Measurements from ENCODE around the gene TRIM6.
"Not testable (repeated sequence)": the region's sequence is repeated elsewhere in the genome, so short reads cannot be mapped to it uniquely, and the experiment has no call there.

Gene TRIM6

DNA sequence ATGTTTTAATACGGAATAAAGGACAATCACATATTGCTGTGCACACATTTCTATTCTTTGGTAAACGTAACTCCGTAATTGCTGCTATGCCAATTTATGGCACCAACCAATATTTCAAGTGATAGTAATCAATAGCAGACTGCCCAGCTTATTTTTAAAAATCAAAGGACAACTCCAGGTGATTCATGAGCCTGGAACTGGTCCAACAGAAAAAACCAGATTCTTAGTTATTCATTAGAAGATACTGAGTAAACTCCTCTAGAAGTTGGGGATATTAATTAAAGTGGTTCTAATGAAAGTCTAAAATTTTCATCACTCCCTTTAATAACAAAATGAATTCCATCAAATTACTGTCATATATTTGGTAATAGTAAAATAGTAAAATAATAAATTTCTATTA, 38.7 kb upstream of the TRIM6 start:
- no peak for DNase-seq (ENCODE audit: low spot score)
- no peak overlapping the region for H3K4me3 ChIP-seq
- TF ChIP-seq, protein P1, sequence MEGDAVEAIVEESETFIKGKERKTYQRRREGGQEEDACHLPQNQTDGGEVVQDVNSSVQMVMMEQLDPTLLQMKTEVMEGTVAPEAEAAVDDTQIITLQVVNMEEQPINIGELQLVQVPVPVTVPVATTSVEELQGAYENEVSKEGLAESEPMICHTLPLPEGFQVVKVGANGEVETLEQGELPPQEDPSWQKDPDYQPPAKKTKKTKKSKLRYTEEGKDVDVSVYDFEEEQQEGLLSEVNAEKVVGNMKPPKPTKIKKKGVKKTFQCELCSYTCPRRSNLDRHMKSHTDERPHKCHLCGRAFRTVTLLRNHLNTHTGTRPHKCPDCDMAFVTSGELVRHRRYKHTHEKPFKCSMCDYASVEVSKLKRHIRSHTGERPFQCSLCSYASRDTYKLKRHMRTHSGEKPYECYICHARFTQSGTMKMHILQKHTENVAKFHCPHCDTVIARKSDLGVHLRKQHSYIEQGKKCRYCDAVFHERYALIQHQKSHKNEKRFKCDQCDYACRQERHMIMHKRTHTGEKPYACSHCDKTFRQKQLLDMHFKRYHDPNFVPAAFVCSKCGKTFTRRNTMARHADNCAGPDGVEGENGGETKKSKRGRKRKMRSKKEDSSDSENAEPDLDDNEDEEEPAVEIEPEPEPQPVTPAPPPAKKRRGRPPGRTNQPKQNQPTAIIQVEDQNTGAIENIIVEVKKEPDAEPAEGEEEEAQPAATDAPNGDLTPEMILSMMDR (IDR thresholded peaks at IDR 0.05): no peak
- H3K27ac ChIP-seq: no peak overlapping the region

DNA sequence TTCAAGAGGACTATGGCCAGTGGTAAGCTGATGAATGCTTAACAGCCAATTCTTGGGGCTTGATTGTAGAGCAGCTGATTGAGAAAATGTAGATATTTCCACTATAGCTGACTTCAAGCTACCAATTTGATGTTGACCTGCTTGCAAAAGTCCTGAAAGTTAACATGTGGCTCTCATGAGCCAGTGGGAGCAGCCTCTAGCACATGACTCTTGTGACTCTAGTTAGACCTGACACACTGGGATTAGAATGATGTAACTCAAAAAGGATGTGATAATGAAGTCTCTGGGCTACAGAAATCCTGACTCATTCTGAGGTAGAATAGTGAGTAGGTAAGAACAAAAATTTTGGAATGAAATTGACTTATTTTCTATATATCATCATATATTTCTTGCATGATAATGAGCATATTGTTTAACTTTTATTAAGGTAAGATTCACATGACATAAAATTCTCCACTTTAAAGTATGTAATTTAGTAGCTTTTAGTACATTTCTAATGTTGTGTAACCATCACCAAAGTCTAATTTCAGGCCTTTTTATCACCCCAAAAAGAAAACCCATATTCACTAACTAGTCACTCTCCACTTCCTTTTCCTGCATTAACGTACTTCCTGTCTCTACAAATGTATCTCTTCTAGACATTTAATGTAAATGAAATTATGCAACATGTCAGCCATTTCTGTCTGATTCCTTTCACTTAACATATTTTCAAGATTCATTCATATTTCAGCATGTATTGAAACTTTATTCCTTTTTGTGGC, 32.0 kb upstream of the TRIM6 start:
- no peak overlapping the region for H3K4me3 ChIP-seq
- DNase-seq (ENCODE audit: low spot score): no peak
- TF ChIP-seq, protein P1 (IDR thresholded peaks at IDR 0.05): no peak
- H3K27ac ChIP-seq: no peak overlapping the region

DNA sequence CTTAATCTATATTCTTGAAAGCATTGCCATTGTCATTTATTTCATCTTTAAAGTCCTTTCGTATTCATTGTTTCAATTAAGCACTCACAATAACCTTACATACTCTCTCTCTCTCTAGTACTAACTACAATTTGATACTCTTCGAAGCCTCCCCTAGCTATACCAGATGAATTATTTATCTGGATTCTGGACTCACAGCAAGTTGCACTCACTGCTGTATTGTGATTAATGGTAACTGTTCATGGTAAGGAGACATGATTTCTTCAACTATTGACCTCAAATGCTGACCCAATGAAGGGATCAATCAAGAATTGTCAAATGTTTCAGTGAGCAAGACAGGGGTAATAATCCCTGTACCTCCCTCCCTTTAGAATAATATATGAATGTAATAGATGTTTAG, 21.8 kb upstream of the TRIM6 start:
- Histone ChIP-seq H3K4me3 (no peak overlapping the region), H3K27ac (no peak overlapping the region)
- no peak for DNase-seq (ENCODE audit: low spot score)
- TF ChIP-seq, protein P1 (IDR thresholded peaks at IDR 0.05): no peak

DNA sequence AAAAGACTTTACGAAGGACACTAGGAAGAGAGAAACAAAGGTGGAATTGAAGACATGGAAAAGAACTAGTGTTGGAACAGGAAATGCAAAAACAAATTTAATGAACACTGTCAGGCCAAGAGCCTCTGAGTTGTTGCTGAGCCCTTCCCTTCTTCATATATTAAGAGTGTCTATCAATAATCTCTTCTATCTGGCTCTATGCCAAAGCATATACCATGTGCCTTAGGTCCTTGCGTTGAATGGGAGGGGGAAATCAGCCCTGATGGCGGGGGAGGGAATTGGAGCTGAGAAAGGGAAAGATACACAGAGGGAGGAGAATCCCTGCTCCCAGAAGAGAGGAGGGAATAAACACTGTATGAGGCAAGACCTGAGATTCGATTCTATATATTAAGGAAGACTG, 21.3 kb upstream of the TRIM6 start:
- TF ChIP-seq, protein P1 (IDR thresholded peaks at IDR 0.05): no peak
- Histone ChIP-seq H3K4me3 (no peak overlapping the region), H3K27ac (no peak overlapping the region)
- no peak for DNase-seq (ENCODE audit: low spot score)

DNA sequence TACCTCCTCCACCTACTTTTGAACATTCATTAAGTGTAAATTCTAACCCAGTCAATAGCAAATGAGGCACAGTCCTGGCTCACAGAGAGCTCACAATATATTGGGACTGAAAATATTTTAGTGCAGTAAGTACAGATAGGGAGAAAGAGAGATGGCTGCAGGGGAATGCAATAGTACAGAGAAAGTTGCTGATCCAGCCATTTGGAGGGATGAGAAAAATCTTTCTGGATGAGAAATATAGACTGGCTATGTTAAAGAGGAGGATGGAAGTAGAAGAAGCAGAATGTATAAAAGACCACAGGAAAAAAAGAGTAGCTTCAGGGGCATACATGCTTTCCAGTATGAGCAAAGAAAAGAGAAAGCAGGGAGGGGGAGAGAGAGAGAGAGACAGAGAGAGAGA, 19.3 kb upstream of the TRIM6 start:
- DNase-seq (ENCODE audit: low spot score): no peak
- TF ChIP-seq, protein P1 (IDR thresholded peaks at IDR 0.05): no peak

DNA sequence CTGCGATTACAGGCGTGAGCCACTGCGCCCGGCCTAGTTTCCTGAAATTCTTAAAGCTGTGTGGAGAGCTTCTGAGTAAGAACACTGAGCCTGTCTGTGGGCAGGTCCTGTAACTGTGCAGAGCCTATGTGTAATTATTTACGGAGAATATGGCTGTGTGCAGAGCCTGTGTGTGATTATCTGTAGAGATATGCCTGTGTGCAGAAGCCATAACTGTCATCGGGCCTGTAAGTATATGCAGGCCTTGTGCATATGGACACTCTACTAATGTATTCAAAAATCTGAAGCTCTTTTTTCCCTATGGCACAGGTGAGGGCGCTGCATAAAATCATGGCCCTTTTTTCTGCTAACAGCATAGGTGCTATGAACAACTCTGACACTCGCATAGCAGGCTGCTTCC, 15.9 kb upstream of the TRIM6 start, which contains the start of gene OR52B6:
TSS of gene OR52B6 (plus strand) at position 301 of the 400 bp plus-strand sequence. CDS start at position 301, 0 bp downstream.
- no peak within 1 kb of the TSS for H3K27ac ChIP-seq
- H3K4me3 ChIP-seq: no peak within 1 kb of the TSS
- TF ChIP-seq, protein P1 (IDR thresholded peaks at IDR 0.05): no peak
- no peak for DNase-seq (ENCODE audit: low spot score)

More for the DNA sequence above, 19.3 kb upstream of the TRIM6 start:
- Histone ChIP-seq H3K27ac (no peak overlapping the region), H3K4me3 (no peak overlapping the region)

DNA sequence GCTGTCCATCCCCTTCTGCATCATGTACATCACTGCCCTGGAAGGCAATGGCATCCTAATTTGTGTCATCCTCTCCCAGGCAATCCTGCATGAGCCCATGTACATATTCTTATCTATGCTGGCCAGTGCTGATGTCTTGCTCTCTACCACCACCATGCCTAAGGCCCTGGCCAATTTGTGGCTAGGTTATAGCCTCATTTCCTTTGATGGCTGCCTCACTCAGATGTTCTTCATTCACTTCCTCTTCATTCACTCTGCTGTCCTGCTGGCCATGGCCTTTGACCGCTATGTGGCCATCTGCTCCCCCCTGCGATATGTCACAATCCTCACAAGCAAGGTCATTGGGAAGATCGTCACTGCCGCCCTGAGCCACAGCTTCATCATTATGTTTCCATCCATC, 15.4 kb upstream of the TRIM6 start:
- H3K4me3 ChIP-seq: no peak overlapping the region
- TF ChIP-seq, protein P1 (IDR thresholded peaks at IDR 0.05): no peak
- DNase-seq (ENCODE audit: low spot score): no peak
- no peak overlapping the region for H3K27ac ChIP-seq

DNA sequence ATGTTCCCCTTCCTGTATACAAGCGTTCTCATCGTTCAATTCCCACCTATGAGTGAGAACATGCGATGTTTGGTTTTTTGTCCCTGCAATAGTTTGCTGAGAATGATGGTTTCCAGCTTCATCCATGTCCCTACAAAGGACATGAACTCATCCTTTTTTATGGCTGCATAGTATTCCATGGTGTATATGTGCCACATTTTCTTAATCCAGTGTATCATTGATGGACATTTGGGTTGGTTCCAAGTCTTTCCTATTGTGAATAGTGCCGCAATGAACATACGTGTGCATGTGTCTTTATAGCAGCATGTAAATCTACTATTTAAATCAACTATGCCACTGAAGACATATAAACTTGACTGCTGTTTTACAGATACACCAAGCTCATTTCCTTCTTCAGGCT, 12.0 kb upstream of the TRIM6 start:
- H3K27ac ChIP-seq; DNase-seq (ENCODE audit: low spot score): not testable (repeated sequence)

DNA sequence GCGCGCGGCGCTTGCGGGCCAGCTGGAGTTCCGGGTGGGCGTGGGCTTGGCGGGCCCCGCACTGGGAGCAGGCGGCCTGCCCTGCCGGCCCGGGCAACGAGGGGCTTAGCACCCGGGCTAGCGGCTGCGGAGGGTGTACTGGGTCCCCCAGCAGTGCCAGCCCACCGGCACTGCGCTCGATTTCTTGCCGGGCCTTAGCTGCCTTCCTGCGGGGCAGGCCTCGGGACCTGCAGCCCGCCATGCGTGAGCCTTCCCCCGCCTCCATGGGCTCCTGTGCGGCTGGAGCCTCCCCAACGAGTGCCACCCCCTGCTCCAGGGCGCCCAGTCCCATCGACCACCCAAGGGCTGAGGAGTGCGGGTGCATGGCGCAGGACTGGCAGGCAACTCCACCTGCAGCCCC, 6.5 kb upstream of the TRIM6 start:
- H3K4me3 ChIP-seq; H3K27ac ChIP-seq; DNase-seq (ENCODE audit: low spot score): not testable (repeated sequence)

More for the DNA sequence above, 12.0 kb upstream of the TRIM6 start:
- H3K4me3 ChIP-seq: not testable (repeated sequence)

Data from coronary artery (tissue), 2 donors.